AG10803 (cell line): Measurements from ENCODE around the gene RRP7A.

Experiments used
- DNase-seq: peaks from one replicate; pipeline ENCODE4 v3.0.0; 2010; ENCODE audit warnings: low read depth
- H3K4me3 ChIP-seq: 2 replicates; pipeline ENCODE4 v1.5.1; 2011; ENCODE audit warnings: mild to moderate bottlenecking, low read length, control low read depth
- CTCF ChIP-seq: conservative IDR thresholded peaks from 2 replicates; pipeline ENCODE4 v1.5.1; 2011; ENCODE audit warnings: mild to moderate bottlenecking, low read length, control low read depth, inconsistent platforms

Gene RRP7A

GRCh38 chr22:42472671-42473070, 46.9 kb downstream of the RRP7A start:
- TF ChIP-seq CTCF = no peak
- H3K4me3 ChIP-seq = no peak overlapping the region
- no peak for DNase-seq

- no peak for DNase-seq
- no peak overlapping the region for H3K4me3 ChIP-seq
- no peak for TF ChIP-seq CTCF
Observed at GRCh38 chr22:42471441-42471840, 48.2 kb downstream of the RRP7A start.

GRCh38 chr22:42470366-42471082, 49.1 kb downstream of the RRP7A start:
- no peak for DNase-seq
- no peak for TF ChIP-seq CTCF
- H3K4me3 ChIP-seq = no peak overlapping the region

- TF ChIP-seq CTCF = no peak
- H3K4me3 ChIP-seq = no peak overlapping the region
- peak; percentile 12 for DNase-seq
Observed at GRCh38 chr22:42468841-42469240, 50.8 kb downstream of the RRP7A start.

- no peak for DNase-seq
- no peak overlapping the region for H3K4me3 ChIP-seq
- TF ChIP-seq CTCF = no peak
Observed at GRCh38 chr22:42462016-42462415, 57.6 kb downstream of the RRP7A start.

GRCh38 chr22:42461511-42461910, 58.1 kb downstream of the RRP7A start:
- H3K4me3 ChIP-seq = no peak overlapping the region
- no peak for TF ChIP-seq CTCF
- no peak for DNase-seq
